ENCODE data around the gene ITGB1. TPM values are rescaled to one million over a fixed set of nuclear protein-coding genes. Genes with fewer than 3 reads are reported as not detected.

Gene ITGB1
- total and polyA plus RNA-seq, 10 of the 15 experiments (the other 5 are each of a cell fraction or from before 2014, with no cell fraction given): 2.8 to 20.7 (median 10.4) TPM

DNA sequence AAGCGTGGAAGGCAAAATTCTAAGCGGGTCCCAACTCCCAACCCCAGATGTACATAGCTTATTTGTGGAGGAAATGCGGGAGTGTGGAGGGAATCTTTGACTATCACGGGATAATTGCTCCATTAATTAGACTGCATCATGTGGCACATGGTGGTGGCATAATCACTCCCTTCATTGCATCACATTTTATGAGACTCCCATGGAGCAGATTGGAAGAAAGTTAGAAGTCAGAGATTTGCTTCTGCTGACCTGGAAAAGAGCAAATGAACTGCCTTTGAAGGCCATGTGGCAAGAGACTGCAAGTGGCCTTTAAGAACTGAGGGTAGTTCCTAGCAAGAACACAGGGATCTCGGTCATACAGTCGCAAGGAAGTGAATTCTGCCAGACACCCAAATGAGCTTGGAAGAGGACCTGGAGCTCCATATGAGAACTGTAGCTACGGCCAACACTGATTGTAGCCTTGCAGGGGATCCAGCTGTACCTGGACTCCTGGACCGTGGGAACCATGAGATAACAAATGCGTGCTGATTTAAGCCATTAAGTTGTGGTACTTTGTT, 37.1 kb upstream of the ITGB1 start:
- WGBS (ENCODE audit: insufficient coverage, insufficient replicate concordance, low lambda C conversion rate, missing lambda C conversion rate): 67% methylated on average over 9 of the region's 9 CpGs
- intact Hi-C loops (cut with micrococcal nuclease; ENCODE audit: unreplicated experiment): no loop called here
- RAD21 ChIA-PET (ENCODE audit: unreplicated experiment): interaction anchor here (0.5 kb wide), 1 partner anchor 85 kb away, joined by 3 read pairs; no protein-coding TSS in a partner anchor
- H3K4me1 ChIP-seq (ENCODE audit: control insufficient read depth, insufficient read depth, low read length): peaks cover 9% of the 10 kb centered on the region
- H3K4me2 ChIP-seq (ENCODE audit: control insufficient read depth, insufficient read depth): peak overlapping the region; percentile 59
- DNase-seq (ENCODE audit: low read depth, low spot score): no peak
- H3K27me3 ChIP-seq (replicated peaks in 1 of 2; ENCODE audit: control insufficient read depth in 2 of 2, insufficient read depth in 2 of 2, low read length in 1 of 2): no peaks in the 10 kb centered on the region
- TF ChIP-seq CHD1 (IDR thresholded peaks at IDR 0.05; ENCODE audit: low read depth, low read length) (no peak), HCFC1 (IDR thresholded peaks at IDR 0.05; ENCODE audit: low read length) (no peak), TAF1 (IDR thresholded peaks at IDR 0.05; ENCODE audit: borderline replicate concordance, low read depth, low read length) (no peak), ZNF384 (IDR thresholded peaks at IDR 0.05; ENCODE audit: borderline replicate concordance, low read depth, low read length) (no peak), RUNX3 (IDR thresholded peaks at IDR 0.05; ENCODE audit: low read length) (no peak), RELA (IDR thresholded peaks at IDR 0.05; ENCODE audit: borderline replicate concordance, partially characterized antibody) (no peak), HDGF (IDR thresholded peaks at IDR 0.05) (no peak), CEBPB (IDR thresholded peaks at IDR 0.05; ENCODE audit: borderline replicate concordance in 1 of 2, low read depth in 2 of 2, low read length in 2 of 2) (no peak), NRF1 (conservative IDR thresholded peaks at IDR 0.05; ENCODE audit: low read depth, low read length) (no peak)
- TF ChIP-seq, protein P1, sequence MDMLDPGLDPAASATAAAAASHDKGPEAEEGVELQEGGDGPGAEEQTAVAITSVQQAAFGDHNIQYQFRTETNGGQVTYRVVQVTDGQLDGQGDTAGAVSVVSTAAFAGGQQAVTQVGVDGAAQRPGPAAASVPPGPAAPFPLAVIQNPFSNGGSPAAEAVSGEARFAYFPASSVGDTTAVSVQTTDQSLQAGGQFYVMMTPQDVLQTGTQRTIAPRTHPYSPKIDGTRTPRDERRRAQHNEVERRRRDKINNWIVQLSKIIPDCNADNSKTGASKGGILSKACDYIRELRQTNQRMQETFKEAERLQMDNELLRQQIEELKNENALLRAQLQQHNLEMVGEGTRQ (IDR thresholded peaks at IDR 0.05; ENCODE audit: borderline replicate concordance, low read depth, low read length): no peak
- TF ChIP-seq, protein P2, sequence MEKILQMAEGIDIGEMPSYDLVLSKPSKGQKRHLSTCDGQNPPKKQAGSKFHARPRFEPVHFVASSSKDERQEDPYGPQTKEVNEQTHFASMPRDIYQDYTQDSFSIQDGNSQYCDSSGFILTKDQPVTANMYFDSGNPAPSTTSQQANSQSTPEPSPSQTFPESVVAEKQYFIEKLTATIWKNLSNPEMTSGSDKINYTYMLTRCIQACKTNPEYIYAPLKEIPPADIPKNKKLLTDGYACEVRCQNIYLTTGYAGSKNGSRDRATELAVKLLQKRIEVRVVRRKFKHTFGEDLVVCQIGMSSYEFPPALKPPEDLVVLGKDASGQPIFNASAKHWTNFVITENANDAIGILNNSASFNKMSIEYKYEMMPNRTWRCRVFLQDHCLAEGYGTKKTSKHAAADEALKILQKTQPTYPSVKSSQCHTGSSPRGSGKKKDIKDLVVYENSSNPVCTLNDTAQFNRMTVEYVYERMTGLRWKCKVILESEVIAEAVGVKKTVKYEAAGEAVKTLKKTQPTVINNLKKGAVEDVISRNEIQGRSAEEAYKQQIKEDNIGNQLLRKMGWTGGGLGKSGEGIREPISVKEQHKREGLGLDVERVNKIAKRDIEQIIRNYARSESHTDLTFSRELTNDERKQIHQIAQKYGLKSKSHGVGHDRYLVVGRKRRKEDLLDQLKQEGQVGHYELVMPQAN (conservative IDR thresholded peaks at IDR 0.05): no peak
- TF ChIP-seq, protein P3, sequence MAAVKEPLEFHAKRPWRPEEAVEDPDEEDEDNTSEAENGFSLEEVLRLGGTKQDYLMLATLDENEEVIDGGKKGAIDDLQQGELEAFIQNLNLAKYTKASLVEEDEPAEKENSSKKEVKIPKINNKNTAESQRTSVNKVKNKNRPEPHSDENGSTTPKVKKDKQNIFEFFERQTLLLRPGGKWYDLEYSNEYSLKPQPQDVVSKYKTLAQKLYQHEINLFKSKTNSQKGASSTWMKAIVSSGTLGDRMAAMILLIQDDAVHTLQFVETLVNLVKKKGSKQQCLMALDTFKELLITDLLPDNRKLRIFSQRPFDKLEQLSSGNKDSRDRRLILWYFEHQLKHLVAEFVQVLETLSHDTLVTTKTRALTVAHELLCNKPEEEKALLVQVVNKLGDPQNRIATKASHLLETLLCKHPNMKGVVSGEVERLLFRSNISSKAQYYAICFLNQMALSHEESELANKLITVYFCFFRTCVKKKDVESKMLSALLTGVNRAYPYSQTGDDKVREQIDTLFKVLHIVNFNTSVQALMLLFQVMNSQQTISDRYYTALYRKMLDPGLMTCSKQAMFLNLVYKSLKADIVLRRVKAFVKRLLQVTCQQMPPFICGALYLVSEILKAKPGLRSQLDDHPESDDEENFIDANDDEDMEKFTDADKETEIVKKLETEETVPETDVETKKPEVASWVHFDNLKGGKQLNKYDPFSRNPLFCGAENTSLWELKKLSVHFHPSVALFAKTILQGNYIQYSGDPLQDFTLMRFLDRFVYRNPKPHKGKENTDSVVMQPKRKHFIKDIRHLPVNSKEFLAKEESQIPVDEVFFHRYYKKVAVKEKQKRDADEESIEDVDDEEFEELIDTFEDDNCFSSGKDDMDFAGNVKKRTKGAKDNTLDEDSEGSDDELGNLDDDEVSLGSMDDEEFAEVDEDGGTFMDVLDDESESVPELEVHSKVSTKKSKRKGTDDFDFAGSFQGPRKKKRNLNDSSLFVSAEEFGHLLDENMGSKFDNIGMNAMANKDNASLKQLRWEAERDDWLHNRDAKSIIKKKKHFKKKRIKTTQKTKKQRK (IDR thresholded peaks at IDR 0.05; ENCODE audit: low read depth, low read length): no peak
- TF ChIP-seq, protein P4, sequence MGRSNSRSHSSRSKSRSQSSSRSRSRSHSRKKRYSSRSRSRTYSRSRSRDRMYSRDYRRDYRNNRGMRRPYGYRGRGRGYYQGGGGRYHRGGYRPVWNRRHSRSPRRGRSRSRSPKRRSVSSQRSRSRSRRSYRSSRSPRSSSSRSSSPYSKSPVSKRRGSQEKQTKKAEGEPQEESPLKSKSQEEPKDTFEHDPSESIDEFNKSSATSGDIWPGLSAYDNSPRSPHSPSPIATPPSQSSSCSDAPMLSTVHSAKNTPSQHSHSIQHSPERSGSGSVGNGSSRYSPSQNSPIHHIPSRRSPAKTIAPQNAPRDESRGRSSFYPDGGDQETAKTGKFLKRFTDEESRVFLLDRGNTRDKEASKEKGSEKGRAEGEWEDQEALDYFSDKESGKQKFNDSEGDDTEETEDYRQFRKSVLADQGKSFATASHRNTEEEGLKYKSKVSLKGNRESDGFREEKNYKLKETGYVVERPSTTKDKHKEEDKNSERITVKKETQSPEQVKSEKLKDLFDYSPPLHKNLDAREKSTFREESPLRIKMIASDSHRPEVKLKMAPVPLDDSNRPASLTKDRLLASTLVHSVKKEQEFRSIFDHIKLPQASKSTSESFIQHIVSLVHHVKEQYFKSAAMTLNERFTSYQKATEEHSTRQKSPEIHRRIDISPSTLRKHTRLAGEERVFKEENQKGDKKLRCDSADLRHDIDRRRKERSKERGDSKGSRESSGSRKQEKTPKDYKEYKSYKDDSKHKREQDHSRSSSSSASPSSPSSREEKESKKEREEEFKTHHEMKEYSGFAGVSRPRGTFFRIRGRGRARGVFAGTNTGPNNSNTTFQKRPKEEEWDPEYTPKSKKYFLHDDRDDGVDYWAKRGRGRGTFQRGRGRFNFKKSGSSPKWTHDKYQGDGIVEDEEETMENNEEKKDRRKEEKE (IDR thresholded peaks at IDR 0.05): no peak
- H3K79me2 ChIP-seq (ENCODE audit: control insufficient read depth, insufficient read depth, low read length): no peaks in the 10 kb centered on the region
- ATAC-seq: no peak
- no TSS peak for BruUV-seq (replicated peaks)
- no peaks in the 10 kb centered on the region for H4K20me1 ChIP-seq (ENCODE audit: control insufficient read depth, insufficient read depth)
- SMC1A ChIA-PET (ENCODE audit: uncharacterized antibody, unreplicated experiment): interaction anchor here (0.7 kb wide), 1 partner anchor 41 kb away, joined by 3 read pairs; no protein-coding TSS in a partner anchor
- CTCF ChIA-PET: interaction anchor here (1.3 kb wide), 2 partner anchors 12 to 14 kb away, joined by 4 read pairs; no protein-coding TSS in a partner anchor
- H2AFZ ChIP-seq (ENCODE audit: control insufficient read depth, low read depth, low read length): peak overlapping the region; percentile 84
- no peaks in the 10 kb centered on the region; the same call in 2 of the 3 replicates for H3K9me3 ChIP-seq (replicated peaks; ENCODE audit: control insufficient read depth, insufficient read depth, low read length)
- H3K9ac ChIP-seq (ENCODE audit: control insufficient read depth, insufficient read depth, low read length): no peak overlapping the region
- in situ Hi-C loops (cut with MboI): no loop called here
- FAIRE-seq: no peak
- H3K4me3 ChIP-seq: no peak overlapping the region
- H3K27ac ChIP-seq (ENCODE audit: control insufficient read depth, insufficient read depth): no peak overlapping the region
- POLR2A ChIA-PET: no interaction called here
- no peaks in the 10 kb centered on the region for H3K36me3 ChIP-seq (ENCODE audit: control insufficient read depth in 2 of 2, insufficient read depth in 2 of 2, low read length in 1 of 2)
